SK-N-SH (cell line): ENCODE measurements around the gene MPP7. TPM values are rescaled to one million over a fixed set of nuclear protein-coding genes. Genes with fewer than 3 reads are reported as not detected.

Experiments
- CTCF ChIA-PET: fragments of 300-600, 350-600 bp; formaldehyde crosslinking; extraction: SDS; loops from one replicate; lab custom pipeline; 2021; lab: Yijun Ruan, JAX
- POLR2A ChIA-PET: fragments of 350-600 bp; sonication (Branson Sonifier 250); formaldehyde crosslinking; extraction: SDS; loops from one replicate; lab custom pipeline; 2020; ENCODE audit warnings: antibody characterized with exemption, inconsistent platforms; lab: Yijun Ruan, JAX
- DNase-seq: peaks from one replicate; pipeline ENCODE4 v3.0.0; 2012
- H2AFZ ChIP-seq: fragments of 200-600 bp; sonication (generic); 2 replicates; pipeline ENCODE4 v1.8.1; 2016; ENCODE audit warnings: antibody characterized with exemption, mild to moderate bottlenecking, low read depth
- H3F3A ChIP-seq: fragments of 200-600 bp; sonication (generic); replicated peaks from 2 replicates; pipeline ENCODE3; 2016; ENCODE audit warnings: antibody characterized with exemption, mild to moderate bottlenecking; ENCODE audit not compliant: insufficient read depth
- H3K27ac ChIP-seq, 2 experiments: fragments of 200-500 bp in 1 of 2; fragments of 200-600 bp in 1 of 2; sonication (Bioruptor generic) in 1 of 2; sonication (generic), shearing (Covaris generic) in 1 of 2; 2 replicates each; pipeline versions ENCODE4 v1.5.1 to v1.6.1; 2014 to 2016; ENCODE audit warnings: low read depth in 2 of 2, inconsistent platforms in 1 of 2, low read length in 1 of 2, mild to moderate bottlenecking in 1 of 2, mixed read lengths in 1 of 2
- H3K27me3 ChIP-seq: fragments of 200-600 bp; sonication (generic), shearing (Covaris generic); 2 replicates; pipeline ENCODE4 v1.6.1; 2016; ENCODE audit warnings: mixed run types; ENCODE audit not compliant: insufficient read depth
- H3K36me3 ChIP-seq, 2 experiments: fragments of 200-500 bp in 1 of 2; fragments of 200-600 bp in 1 of 2; sonication (Bioruptor generic) in 1 of 2; sonication (generic) in 1 of 2; replicated peaks in 1 of 2; 2 replicates each; pipeline versions ENCODE3 to v1.5.1; 2014 to 2016; ENCODE audit warnings: low read length in 1 of 2, mild to moderate bottlenecking in 1 of 2; ENCODE audit not compliant: insufficient read depth in 2 of 2, control insufficient read depth in 1 of 2
- H3K4me1 ChIP-seq, 2 experiments: fragments of 200-500 bp in 1 of 2; fragments of 200-600 bp in 1 of 2; sonication (Bioruptor generic) in 1 of 2; sonication (generic), shearing (Covaris generic) in 1 of 2; 2 replicates each; pipeline versions ENCODE4 v1.5.1 to v1.6.1; 2014 to 2016; ENCODE audit warnings: low read depth in 1 of 2, low read length in 1 of 2, mixed run types in 1 of 2; ENCODE audit not compliant: insufficient read depth in 2 of 2, control insufficient read depth in 1 of 2
- H3K4me2 ChIP-seq: fragments of 200-600 bp; sonication (generic), shearing (Covaris generic); 2 replicates; pipeline ENCODE4 v1.6.1; 2017; ENCODE audit warnings: mixed run types
- H3K4me3 ChIP-seq, 2 experiments: fragments of 200-500 bp in 1 of 2; fragments of 200-600 bp in 1 of 2; sonication (Bioruptor generic) in 1 of 2; sonication (generic), shearing (Covaris generic) in 1 of 2; 2 replicates each; pipeline versions ENCODE4 v1.5.1 to v1.8.1; 2014 to 2016; ENCODE audit warnings: low read depth in 2 of 2, inconsistent platforms in 1 of 2, low read length in 1 of 2, mild to moderate bottlenecking in 1 of 2, mixed read lengths in 1 of 2, moderate library complexity in 1 of 2
- H3K79me2 ChIP-seq: fragments of 200-600 bp; sonication (generic); 2 replicates; pipeline ENCODE4 v1.8.1; 2017; ENCODE audit warnings: mild to moderate bottlenecking; ENCODE audit not compliant: insufficient read depth
- H3K9ac ChIP-seq: fragments of 200-600 bp; sonication (generic); 2 replicates; pipeline ENCODE4 v1.6.1; 2017; ENCODE audit warnings: mixed run types
- H3K9me2 ChIP-seq: fragments of 200-600 bp; sonication (generic); 2 replicates; pipeline ENCODE4 v1.6.1; 2017; ENCODE audit warnings: mixed run types
- H3K9me3 ChIP-seq: fragments of 200-600 bp; sonication (generic); 2 replicates; pipeline ENCODE4 v1.6.1; 2017; ENCODE audit warnings: mixed run types, mild to moderate bottlenecking, moderate library complexity
- H4K20me1 ChIP-seq: fragments of 200-600 bp; sonication (generic); 2 replicates; pipeline ENCODE4 v1.6.1; 2017; ENCODE audit warnings: mild to moderate bottlenecking, mixed run types; ENCODE audit not compliant: insufficient read depth
- MAX ChIP-seq: IDR thresholded peaks from 2 replicates; pipeline ENCODE4 v1.4.0; 2012; ENCODE audit warnings: low read depth
- RCOR1 ChIP-seq: fragments of 150-350 bp; IDR thresholded peaks from 2 replicates; pipeline ENCODE4 v1.6.1; 2017; ENCODE audit warnings: antibody characterized with exemption, low read length
- RFX5 ChIP-seq: IDR thresholded peaks from 2 replicates; pipeline ENCODE4 v1.6.1; 2012; ENCODE audit warnings: mild to moderate bottlenecking, improper control_type of control experiment, low read length
- RXRA ChIP-seq: IDR thresholded peaks from 2 replicates; pipeline ENCODE4 v1.4.0; 2012; ENCODE audit warnings: low read depth, mild to moderate bottlenecking, borderline replicate concordance
- SMC3 ChIP-seq: IDR thresholded peaks from 2 replicates; pipeline ENCODE4 v1.6.1; 2012; ENCODE audit warnings: low read depth, low read length, improper control_type of control experiment
- TAF1 ChIP-seq: IDR thresholded peaks from 2 replicates; pipeline ENCODE4 v1.6.1; 2012; ENCODE audit warnings: low read depth, mild to moderate bottlenecking, low read length, moderate library complexity, borderline replicate concordance
- TCF12 ChIP-seq: IDR thresholded peaks from 2 replicates; pipeline ENCODE4 v1.4.0; 2012
- TEAD4 ChIP-seq: IDR thresholded peaks from 2 replicates; pipeline ENCODE4 v1.4.0; 2012; ENCODE audit warnings: mild to moderate bottlenecking, borderline replicate concordance; ENCODE audit not compliant: insufficient read depth
- WGBS: methylation state at CpG from one replicate; pipeline ENCODE4 v1.1.6; 2017; ENCODE audit warnings: low lambda C conversion rate; 5-methylcytosine and 5-hydroxymethylcytosine counted together
- polyA plus RNA-seq, 3 experiments: library from polyadenylated mRNA; depleted of rRNA; stranded (reverse); fragments of >200 nt; gene quantifications; 2 replicates each; pipeline ENCODE4 v1.2.3, GENCODE V29; 2012
- TF ChIP-seq, protein P1 (sequence below): IDR thresholded peaks from 2 replicates; pipeline ENCODE4 v1.6.1; 2012; ENCODE audit warnings: mild to moderate bottlenecking, low read depth, low read length, moderate library complexity
- TF ChIP-seq, protein P2 (sequence below): fragments of 200-600 bp; sonication (generic); IDR thresholded peaks from 2 replicates; pipeline ENCODE4 v1.6.1; 2017; ENCODE audit warnings: antibody characterized with exemption, mild to moderate bottlenecking, moderate library complexity

MPP7 gene
- polyA plus RNA-seq, 1 of the 3 experiments (the other 2 are of a cell fraction), result not detected

- Histone ChIP-seq H3K79me2 (no peaks in the 10 kb centered on the region), H3K4me1 (no peaks in the 10 kb centered on the region), H3K4me2 (no peak overlapping the region), H2AFZ (no peak overlapping the region), H3K9me2 (no peaks in the 10 kb centered on the region), H3K9me3 (no peaks in the 10 kb centered on the region), H4K20me1 (no peaks in the 10 kb centered on the region), H3K27ac (no peak overlapping the region), H3K4me3 (no peak overlapping the region), H3F3A (no peaks in the 10 kb centered on the region), H3K36me3 (no peaks in the 10 kb centered on the region), H3K9ac (no peak overlapping the region), H3K27me3 (peaks cover 26% of the 10 kb centered on the region)
- peak; percentile 30; the same call in 1 of the 2 replicates for TF ChIP-seq TCF12
- TF ChIP-seq RCOR1, result no peak
- ChIA-PET CTCF (interaction anchor here (0.6 kb wide), 1 partner anchor 90 kb away, joined by 3 read pairs; no protein-coding TSS in a partner anchor), POLR2A (no interaction called here)
- no peak for DNase-seq
- 6% methylated on average over 3 of the region's 3 CpGs for WGBS
Measured at GRCh38 chr10:28331841-28332240, 29.0 kb upstream of the MPP7 start.

DNA sequence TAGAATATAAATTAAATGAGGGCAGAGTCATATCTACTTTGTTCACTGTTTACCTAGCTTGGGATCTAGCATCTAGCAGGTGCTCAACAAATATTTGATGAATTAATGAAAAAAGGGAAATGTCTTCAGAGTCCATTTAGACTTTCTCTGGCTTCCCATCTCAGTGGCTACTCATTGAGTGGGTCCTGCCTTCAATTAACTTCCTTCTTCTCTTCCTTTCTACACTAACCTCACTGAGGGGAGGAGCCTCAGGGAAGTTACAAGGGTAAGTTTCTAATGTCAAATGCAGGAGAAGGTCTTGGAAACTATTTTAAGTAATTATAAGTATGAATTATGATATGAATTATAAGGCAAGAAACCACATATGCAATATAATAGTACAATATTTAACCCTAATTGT lies 28.2 kb upstream of the MPP7 start:
- Histone ChIP-seq H3K4me3 (no peak overlapping the region), H3K36me3 (no peaks in the 10 kb centered on the region), H3F3A (no peaks in the 10 kb centered on the region), H3K79me2 (no peaks in the 10 kb centered on the region), H3K9me2 (no peaks in the 10 kb centered on the region), H3K27me3 (peaks cover 28% of the 10 kb centered on the region)
- DNase-seq, result no peak
- TF ChIP-seq RXRA, result no peak
- TF ChIP-seq RFX5, result no peak
- TF ChIP-seq, protein P1, sequence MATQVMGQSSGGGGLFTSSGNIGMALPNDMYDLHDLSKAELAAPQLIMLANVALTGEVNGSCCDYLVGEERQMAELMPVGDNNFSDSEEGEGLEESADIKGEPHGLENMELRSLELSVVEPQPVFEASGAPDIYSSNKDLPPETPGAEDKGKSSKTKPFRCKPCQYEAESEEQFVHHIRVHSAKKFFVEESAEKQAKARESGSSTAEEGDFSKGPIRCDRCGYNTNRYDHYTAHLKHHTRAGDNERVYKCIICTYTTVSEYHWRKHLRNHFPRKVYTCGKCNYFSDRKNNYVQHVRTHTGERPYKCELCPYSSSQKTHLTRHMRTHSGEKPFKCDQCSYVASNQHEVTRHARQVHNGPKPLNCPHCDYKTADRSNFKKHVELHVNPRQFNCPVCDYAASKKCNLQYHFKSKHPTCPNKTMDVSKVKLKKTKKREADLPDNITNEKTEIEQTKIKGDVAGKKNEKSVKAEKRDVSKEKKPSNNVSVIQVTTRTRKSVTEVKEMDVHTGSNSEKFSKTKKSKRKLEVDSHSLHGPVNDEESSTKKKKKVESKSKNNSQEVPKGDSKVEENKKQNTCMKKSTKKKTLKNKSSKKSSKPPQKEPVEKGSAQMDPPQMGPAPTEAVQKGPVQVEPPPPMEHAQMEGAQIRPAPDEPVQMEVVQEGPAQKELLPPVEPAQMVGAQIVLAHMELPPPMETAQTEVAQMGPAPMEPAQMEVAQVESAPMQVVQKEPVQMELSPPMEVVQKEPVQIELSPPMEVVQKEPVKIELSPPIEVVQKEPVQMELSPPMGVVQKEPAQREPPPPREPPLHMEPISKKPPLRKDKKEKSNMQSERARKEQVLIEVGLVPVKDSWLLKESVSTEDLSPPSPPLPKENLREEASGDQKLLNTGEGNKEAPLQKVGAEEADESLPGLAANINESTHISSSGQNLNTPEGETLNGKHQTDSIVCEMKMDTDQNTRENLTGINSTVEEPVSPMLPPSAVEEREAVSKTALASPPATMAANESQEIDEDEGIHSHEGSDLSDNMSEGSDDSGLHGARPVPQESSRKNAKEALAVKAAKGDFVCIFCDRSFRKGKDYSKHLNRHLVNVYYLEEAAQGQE, result no peak
- TF ChIP-seq MAX, result no peak
- TF ChIP-seq TEAD4, result no peak
- TF ChIP-seq TAF1, result no peak
- no peak for TF ChIP-seq SMC3
- TF ChIP-seq, protein P2, sequence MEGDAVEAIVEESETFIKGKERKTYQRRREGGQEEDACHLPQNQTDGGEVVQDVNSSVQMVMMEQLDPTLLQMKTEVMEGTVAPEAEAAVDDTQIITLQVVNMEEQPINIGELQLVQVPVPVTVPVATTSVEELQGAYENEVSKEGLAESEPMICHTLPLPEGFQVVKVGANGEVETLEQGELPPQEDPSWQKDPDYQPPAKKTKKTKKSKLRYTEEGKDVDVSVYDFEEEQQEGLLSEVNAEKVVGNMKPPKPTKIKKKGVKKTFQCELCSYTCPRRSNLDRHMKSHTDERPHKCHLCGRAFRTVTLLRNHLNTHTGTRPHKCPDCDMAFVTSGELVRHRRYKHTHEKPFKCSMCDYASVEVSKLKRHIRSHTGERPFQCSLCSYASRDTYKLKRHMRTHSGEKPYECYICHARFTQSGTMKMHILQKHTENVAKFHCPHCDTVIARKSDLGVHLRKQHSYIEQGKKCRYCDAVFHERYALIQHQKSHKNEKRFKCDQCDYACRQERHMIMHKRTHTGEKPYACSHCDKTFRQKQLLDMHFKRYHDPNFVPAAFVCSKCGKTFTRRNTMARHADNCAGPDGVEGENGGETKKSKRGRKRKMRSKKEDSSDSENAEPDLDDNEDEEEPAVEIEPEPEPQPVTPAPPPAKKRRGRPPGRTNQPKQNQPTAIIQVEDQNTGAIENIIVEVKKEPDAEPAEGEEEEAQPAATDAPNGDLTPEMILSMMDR, result no peak
- TF ChIP-seq, all 33 proteins: peak for 0
- ChIA-PET POLR2A (no interaction called here), CTCF (no interaction called here)
- Histone ChIP-seq H2AFZ (no peak overlapping the region), H3K27ac (no peak overlapping the region), H3K4me1 (no peaks in the 10 kb centered on the region), H3K9ac (no peak overlapping the region), H3K4me2 (no peak overlapping the region), H3K9me3 (no peaks in the 10 kb centered on the region), H4K20me1 (no peaks in the 10 kb centered on the region)
